HPDE6-E6E7 (cell line): ENCODE results near the gene NFKBIB.

Experiments used
- DNase-seq: peaks from one replicate; pipeline ENCODE4 v3.0.0; 2011; ENCODE audit warnings: missing footprints; ENCODE audit errors: extremely low spot score

Gene NFKBIB

DNA sequence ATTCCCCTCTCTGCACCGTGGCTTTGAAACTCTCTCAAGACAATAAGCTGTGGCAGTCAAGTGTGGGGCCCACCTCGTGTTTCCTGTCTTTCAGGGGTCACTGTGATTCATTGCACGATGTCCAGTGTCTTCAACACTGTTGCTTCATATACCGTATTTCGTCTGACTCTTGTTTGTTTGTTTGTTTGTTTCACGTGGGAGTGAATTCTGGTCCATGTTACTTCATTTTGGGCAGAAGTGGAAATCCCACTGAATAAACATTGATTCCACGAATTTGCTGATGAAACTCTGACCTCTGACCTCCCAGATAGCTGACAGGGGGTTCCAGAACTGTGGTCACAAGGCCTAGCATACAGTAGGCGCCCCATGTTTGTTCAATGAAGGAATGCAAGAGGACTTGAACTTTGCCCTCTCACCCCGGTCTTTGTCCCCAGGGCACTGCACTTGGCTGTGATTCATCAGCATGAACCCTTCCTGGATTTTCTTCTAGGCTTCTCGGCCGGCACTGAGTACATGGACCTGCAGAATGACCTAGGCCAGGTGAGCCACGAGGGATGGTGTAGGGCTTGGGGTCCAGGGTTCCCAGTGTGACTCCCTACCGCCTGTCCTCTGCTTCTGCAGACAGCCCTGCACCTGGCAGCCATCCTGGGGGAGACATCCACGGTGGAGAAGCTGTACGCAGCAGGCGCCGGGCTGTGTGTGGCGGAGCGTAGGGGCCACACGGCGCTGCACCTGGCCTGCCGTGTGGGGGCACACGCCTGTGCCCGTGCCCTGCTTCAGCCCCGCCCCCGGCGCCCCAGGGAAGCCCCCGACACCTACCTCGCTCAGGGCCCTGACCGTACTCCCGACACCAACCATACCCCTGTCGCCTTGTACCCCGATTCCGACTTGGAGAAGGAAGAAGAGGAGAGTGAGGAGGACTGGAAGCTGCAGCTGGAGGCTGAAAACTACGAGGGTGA lies 5.1 kb downstream of the NFKBIB start:
- DNase-seq = no peak

DNA sequence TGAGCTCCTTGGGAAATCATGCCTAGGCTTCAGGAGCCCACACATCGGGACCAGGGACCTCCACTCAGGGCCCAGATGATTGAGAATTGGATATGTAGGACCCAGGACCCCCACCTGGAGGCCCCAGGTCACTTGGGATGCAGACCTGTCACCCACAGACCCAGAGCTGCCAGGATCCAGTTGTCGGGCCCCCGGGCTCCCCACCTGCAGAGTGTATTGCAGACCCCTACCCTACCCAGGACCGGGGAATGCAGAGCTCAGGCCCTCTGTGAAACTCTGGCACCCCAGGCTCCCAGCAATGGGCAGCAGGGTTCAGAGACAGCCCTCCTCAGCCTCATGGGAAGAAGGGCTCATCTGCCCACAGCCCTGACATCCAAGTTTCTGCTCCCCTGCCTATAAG lies 5.9 kb downstream of the NFKBIB start:
- DNase-seq = no peak

DNA sequence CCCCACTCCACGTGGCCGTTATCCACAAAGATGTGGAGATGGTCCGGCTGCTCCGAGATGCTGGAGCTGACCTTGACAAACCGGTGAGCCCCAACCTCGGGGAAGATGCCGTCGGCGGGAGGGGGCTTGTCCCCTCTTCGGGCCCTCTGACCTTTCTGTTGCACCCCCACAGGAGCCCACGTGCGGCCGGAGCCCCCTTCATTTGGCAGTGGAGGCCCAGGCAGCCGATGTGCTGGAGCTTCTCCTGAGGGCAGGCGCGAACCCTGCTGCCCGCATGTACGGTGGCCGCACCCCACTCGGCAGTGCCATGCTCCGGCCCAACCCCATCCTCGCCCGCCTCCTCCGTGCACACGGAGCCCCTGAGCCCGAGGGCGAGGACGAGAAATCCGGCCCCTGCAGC lies 7.5 kb downstream of the NFKBIB start:
- no peak for DNase-seq

DNA sequence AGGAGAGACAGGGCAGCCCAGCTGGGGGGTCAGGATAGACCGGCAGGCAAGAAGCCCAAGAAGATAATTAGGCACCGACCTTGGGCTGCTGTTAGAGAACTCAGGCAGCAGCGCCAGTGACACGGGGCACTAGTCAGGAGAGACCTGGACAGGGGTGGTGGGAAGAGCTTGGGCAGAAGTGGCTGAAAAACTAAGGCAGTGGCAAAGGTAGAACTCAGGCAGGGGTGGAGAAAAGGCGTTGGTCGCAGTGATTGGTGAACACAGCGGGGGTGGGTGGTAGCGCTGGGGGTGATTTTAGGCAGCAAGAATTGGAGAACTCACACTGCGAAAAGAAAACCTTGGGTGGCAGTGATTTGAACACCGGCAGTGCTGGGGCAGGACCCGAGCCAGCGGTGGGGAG lies 7.9 kb downstream of the NFKBIB start:
- no peak for DNase-seq

DNA sequence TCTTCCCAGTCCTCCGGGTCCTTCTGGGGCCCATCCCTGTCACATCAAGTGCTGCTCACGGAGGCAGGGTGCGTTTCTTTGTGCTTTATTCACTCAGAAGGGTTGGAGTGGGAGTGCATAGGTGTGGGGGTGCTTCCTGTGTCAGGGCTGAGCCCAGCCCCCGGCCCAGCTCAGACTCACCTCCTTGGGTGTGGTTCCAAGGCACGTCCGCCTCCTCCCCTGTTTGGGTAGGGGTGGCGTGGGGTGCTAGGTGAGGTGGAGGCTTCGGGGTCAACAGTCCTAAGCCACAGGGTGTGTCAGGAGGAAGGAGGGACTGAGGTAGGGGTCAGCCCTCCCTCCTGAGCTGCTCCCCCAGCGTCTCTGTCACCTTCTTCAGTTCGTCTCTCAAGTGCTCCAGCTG lies 9.1 kb downstream of the NFKBIB start:
- no peak for DNase-seq

DNA sequence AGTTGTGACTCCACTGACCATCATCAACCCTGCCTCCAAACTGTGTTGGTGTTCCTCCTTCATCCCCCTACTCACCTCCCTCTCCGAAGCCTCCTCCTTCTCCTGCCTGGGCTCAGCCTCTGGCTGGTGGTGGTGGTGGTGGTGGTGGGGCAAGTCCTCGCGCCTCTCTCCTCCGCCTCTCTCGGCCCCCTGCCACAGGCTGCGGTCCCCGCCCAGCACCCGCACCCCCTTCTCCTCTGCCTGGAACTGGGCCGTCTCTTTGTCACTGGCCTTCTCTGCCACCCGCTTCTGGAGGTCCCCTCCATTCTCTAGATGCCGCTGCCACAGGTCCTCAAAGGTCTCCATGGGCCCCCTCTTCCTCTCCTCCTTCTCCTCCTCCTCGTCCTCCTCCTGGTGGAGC lies 10.7 kb downstream of the NFKBIB start:
- no peak for DNase-seq

DNA sequence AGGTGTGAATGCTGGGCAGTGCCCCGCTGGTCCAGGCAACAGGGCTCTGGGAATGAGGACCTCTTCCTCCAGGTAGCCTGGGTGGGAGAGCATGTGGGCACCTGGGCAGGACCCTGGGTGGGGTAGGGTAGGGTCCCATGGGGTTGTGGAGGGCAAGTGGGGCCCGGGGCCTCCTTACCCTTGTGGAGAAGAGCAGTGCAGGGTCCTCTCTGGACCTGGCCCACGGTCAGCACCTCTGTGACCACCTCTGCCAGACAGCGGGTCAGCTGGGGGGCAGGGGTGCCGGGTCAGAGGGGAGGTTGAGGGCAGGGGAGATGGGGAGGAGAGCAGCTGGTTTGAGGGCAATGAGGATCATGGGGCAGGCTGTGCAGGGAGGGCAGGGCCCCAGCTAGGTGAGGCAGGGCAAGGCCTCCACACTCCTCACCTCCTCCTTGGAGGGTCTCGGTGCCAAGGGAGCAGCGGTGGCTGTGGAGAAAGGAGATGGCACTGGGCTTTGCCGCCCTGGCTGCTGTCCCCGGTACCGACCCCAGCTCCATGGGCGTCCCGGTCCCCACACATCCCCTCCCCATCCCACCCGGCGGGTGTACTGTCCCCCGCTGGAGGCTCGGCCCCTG lies 11.7 kb downstream of the NFKBIB start:
- no peak for DNase-seq

DNA sequence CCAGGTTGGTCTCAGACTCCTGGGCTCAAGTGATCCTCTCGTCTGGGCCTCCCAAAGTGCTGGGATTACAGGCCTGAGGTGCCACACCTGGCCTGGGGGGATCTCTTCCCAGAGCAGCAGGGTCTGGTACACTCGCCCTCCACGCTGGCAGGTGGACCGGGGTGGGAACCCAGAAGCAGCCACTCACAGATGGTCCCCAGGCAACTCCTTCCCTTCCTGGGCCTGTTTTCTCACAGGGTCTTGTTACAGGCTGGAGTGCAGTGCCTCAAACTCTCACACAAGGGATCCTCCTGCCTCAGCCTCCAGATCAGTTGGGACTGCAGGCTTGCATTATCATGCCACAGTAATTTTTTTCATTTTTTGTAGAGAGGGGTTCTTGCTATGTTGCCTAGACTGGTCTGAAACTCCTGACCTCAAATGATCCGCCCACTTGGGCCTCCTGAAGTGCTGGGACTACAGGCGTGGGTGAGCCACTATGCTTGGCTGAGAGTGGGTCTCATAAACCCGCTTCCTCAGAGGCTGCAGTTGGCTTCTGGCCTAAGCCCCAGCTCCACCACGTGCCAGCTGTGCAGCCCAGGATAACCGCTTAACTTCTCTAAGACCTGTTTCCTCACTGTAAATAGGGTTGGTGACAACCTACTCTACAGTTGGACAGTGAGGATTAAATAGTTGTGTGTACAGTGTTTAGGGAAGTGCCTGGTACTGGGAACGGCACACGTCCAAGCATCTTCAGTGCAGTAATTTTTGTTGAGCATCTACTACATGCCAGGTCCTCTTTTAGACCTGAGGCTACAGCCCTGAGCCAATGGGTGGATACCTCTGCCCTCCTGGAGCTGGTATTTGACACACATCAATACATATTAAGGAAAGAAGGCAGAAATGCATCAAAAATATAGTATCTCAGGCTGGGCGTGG lies 13.1 kb downstream of the NFKBIB start:
- no peak for DNase-seq

DNA sequence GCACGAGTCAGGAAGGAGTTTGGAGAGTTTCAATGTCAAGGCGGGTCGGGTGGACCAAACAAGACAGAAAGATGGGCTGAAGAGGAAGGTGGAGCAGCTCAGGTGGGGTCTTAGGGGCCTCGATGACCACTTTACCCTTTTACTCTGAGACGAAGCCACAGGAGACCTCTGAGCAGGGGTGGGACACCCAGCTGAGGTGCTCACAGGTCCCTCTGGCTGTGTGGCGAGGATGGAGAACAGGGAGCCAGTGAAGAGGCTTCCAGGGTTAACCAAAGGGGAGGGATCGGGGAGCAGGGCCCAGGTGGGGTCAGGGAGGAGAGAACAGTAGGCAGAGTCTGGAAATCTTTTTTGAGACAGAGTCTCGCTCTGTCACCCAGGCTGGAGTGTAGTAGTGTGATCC lies 14.2 kb downstream of the NFKBIB start:
- no peak for DNase-seq

DNA sequence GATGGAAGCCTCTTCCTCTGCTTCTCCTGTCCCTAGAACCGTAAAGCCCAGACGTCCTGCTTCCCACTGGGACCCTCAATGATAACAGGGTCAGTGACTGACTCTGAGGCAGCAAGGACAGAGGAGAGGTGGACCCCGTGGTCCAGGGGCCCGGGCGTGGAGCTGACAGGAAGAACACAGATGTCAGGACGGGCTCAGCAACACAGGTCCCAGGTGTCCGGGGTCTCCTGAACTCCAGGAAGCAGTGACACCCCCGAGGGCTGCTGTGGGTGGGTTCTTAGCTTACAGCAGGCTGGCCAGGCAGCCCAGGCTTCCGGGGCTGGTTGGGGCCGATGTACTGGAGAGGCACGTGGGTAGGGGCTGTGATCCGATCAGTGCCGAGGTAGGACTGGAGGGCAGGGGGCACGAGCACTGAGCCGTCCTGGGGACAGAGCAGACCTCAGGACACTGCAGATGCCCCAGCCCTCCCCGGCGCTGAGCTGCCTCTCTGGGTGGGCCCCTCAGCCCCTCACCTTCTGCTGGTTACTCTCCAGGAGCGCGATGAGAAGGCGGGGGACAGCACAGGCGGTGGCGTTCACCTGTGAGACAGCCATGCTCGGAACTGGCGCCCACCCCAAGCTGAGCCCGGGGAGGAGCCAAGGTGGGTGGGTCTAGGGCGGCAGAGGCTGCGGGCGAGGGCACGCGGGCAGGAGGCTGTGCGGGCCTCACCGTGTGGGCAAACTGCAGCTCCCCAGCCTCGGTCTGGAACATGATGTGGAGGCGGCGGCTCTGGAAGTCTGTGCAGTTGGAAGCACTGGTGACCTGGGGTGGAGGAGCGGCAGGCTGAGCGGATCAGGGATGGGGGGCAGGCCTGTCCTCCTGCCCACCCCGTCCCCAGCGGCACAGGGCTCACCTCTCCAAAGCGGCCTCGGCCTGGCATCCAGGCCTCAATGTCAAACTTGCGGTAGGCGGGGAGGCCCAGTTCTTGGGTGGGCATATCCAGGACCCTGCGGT lies 15.9 kb downstream of the NFKBIB start:
- DNase-seq = no peak

DNA sequence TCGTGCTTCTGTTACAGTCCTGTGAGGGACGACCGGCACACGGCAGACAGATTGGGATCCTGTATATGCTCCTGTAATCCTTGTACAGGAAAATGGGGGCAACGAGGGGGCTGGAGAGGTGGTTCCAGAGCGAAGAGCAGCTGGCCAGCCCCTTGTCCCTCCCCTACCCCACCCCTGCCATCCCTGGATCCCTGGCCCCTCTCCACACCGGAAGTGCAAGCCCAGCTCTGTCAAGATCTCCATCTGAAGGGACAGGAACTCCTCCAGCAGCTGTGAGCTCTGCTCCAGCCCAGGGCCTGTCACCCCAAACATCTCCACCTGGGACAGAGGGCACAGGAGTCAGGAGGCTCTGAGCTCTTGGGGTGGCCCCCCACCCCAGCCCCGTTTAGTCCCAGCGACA lies 17.7 kb downstream of the NFKBIB start:
- no peak for DNase-seq

DNA sequence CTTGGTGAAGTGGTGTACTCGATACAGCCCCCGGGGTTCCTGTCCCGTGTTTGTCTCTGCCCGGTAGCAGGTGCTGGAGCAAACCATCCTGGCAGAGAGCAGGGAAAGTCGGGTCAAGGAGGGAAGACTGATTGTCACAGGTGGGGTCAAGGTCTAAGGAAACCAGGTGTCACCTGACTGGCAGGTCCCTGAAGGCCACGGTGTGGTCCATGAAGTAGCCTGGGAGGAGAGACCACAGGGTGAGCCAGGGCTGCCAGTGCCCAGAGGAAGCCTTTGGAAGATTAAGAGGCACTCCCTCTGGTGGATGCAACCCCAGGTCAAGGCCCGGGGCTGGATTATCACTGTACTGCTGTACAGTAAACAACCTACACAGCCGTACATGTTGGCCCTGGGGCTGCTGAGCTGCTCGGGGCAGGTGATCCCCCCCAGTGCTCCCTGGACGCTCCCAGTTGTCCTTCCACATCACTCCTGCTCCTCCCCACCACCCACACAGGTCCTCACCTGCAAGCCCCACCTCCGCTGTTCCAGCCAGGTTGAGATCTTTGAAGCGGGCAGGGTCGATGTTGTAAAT lies 18.2 kb downstream of the NFKBIB start:
- DNase-seq = peak; percentile 49

DNA sequence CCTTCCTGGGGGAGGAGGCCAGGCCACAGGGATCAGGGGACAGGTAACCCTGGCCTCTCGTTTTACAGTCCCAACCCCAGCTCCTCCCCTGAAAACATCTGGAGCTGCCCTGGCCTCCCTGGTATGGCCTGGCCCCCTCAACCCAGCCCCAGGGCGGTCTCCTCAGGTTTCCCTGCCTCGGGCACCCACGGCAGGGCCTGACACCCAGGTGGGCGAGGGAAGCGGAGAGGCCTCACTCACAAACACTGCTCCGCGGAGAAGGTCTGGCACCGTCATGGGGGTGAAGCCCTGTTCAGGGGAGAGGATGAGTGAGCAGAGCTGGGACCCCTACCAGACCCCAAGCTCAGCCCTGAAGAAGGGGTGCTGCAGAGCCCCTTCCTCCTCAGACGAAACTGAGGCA lies 18.8 kb downstream of the NFKBIB start:
- no peak for DNase-seq

DNA sequence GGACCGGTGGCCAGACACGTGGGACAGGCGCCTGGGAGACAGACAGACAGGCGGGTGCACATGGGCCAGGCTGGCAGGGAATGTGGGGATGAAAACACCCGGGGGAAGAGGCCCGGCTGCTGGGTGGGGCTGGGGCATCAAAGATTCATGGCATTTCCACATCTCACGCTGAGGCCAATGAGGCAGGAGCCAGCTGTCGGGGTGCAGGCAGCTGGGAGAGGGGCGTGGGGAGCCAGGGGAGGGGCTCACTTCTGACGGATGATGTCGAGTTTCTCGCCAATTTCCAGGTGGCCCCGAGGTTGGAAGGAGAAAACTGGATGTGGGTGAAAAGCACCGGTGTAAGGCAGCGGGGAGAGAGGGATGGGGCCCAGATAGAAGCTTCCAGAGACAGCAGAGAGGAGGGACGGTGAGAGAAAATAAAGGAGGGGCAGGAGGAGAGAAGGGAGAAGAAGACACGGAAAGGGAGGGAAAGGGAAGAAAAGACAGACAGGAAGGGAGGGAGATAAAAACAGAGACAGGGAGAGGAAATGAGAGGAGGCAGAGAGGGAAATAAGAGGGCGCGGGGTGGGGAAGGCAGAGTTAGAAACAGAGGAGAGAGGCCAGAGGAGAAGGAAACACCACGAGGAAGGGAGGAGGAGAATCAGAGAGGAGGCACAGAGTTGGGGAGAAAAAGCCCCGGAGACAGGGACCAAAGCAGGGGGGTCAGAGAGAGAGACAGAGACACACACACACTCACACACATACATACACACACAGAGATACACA lies 20.2 kb downstream of the NFKBIB start:
- no peak for DNase-seq

DNA sequence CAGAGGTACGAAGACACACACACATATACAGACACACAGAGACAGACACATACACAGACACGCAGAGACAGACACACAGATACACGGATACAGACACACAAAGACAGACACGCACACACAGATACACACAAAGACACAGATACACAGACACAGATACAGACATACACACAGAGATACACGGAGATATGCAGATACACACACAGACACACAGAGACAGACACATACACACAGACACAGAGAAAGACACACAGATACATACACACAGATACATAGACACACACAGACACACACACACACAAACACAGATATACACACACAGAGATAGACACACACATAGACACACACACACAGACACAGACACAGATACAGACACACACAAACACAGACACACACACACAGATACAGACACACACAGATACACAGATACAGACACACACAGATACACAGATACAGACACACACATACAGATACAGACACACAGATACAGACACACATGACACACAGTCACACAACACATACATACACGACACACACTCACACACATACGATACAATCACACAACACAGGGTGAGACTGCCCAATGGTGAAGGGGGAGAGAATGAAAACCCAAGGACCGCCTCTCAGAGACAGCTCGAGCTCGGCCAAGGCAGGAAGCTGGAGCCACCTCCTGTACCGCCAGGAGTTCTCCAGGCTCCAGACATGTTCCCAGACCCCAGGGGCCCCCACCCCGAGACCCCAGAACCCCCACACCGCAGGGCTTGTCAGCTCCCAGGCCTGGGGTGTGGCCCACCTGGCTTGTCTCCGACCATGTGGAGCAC lies 21.0 kb downstream of the NFKBIB start:
- DNase-seq = no peak

DNA sequence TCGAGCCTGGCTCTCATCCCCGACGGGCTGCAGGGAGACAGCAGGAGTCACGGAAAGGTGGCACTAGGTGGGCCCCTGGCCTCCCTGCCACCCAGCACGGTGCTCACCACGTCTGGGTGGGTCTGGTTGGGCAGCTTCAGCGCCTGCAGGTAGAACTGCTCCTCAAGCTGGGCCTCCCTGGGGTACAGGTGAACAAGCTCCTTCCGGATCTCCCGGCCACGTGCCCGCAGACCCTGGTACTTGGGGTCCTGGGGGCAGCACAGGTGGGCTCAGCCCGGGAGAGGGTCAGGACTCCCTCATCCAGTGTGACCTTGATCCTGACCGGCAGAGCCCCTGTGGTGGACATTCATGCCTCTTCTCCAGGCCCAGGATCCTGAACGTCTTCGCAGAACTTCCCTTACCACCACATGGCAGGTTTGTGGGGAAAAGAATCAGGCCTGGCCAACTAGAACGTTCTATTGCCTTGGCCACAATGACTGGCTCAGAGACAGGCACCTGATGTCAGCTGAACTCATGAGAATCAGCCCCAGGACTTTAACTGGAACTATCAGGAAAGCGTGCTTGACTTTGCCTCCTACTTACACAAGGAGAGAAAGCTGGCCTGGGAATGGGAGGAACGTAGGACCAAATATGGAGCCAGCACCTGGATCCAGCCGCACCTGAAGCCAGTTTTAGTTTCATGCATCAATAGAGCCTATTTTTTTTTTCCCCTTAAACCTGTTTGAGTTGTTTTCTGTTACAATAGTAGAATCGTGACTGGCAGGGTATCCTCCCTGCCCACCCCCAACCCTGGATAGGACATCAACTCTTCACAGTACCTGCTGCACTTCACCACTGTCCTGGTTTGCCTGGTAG lies 21.9 kb downstream of the NFKBIB start:
- DNase-seq = no peak

DNA sequence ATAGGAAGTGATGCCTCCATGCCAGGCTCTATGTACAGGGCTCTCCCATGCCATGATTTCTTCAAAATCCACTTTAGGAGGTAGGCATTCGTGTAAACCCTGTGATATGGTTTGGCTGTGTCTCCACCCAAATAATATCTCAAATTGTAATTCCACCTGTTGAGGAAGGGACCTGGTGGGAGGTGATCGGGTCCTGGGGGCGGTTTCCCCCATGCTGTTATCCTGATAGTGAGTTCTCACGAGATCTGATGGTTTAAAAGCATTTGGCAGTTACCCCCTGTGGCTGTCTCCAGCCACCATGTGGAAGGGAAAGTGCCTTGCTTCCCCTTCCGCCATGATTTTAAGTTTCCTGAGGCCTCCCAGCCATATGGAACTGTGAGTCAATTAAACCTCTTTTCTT lies 22.7 kb downstream of the NFKBIB start:
- no peak for DNase-seq

DNA sequence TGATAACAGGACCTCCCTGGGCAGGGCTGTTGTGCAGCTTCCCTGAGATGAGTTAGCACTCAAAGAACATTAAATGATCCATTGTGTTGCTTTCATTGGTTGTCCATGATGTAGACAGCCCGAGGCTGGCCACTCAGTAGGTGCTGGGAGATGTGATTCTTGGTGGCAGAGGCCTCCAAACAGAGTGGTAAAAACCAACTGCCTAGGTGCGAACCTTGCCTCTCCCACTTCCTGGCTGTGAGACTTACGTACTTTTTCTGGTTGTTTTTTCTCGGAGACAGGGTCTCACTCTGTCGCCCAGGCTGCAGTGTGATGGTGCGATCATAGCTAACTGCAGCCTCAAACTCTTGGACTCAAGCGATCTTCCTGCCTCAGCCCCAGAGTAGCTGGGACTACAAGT lies 24.6 kb downstream of the NFKBIB start:
- no peak for DNase-seq
